DND-41 (cell line): ENCODE results near the gene ERCC6.

Experiments used
- CTCF ChIP-seq: IDR thresholded peaks from 2 replicates; pipeline ENCODE4 v1.5.1; 2012; ENCODE audit warnings: borderline replicate concordance, low read length, moderate library complexity, mild to moderate bottlenecking; ENCODE audit not compliant: poor library complexity, severe bottlenecking; ENCODE audit errors: extremely low read depth
- EZH2 ChIP-seq: IDR thresholded peaks from 3 replicates; pipeline ENCODE4 v1.6.1; 2012; ENCODE audit warnings: borderline replicate concordance, low read depth, mild to moderate bottlenecking, moderate library complexity, low read length, inconsistent platforms; ENCODE audit not compliant: severe bottlenecking

- TF ChIP-seq CTCF (no peak), EZH2 (no peak)
These were observed 36.7 kb upstream of the ERCC6 start for GRCh38 chr10:49575489-49576072.
